Activated CD4-positive, CD25-positive, alpha-beta regulatory T cell treated with anti-CD3 and anti-CD28 coated beads, Interleukin-2, amount 50 U/mL, for 16 hours (primary cell): ENCODE measurements around the gene BAIAP2.
A peak's percentile ranks its signal among the peaks of the same experiment; 100 is the strongest.

Source experiments
- DNase-seq: peaks from one replicate; pipeline ENCODE4 v3.0.0-alpha.2; 2020; ENCODE audit warnings: low read depth, low spot score

BAIAP2 gene

GRCh38 chr17:81034779-81035520, at the start of gene BAIAP2:
BAIAP2 (plus strand) TSS chr17:81035151; CDS start chr17:81035255, 104 bp downstream.
- peak; percentile 93 for DNase-seq

- DNase-seq: no peak
Observed at GRCh38 chr17:80986046-80986445, 48.9 kb upstream of the BAIAP2 start.

GRCh38 chr17:80986816-80987475, 48.0 kb upstream of the BAIAP2 start:
- no peak for DNase-seq

- DNase-seq: no peak
Observed at GRCh38 chr17:80987941-80988461, 47.0 kb upstream of the BAIAP2 start.

- no peak for DNase-seq
Observed at GRCh38 chr17:80989586-80989913, 45.4 kb upstream of the BAIAP2 start.

- no peak for DNase-seq
Observed at GRCh38 chr17:80990921-80991644, 43.9 kb upstream of the BAIAP2 start.

- peak; percentile 40 for DNase-seq
Observed at GRCh38 chr17:80991645-80992076, 43.3 kb upstream of the BAIAP2 start, which contains the start of gene CHMP6. CHMP6 (plus strand) TSS chr17:80991841; CDS start chr17:80991919, 78 bp downstream.

GRCh38 chr17:80992077-80992947, 42.6 kb upstream of the BAIAP2 start:
- DNase-seq: no peak

- no peak for DNase-seq
Observed at GRCh38 chr17:80992948-80993624, 41.9 kb upstream of the BAIAP2 start.

- no peak for DNase-seq
Observed at GRCh38 chr17:80995131-80995530, 39.8 kb upstream of the BAIAP2 start.

GRCh38 chr17:80996422-80997305, 38.3 kb upstream of the BAIAP2 start:
- no peak for DNase-seq

GRCh38 chr17:80997424-80998117, 37.4 kb upstream of the BAIAP2 start:
- no peak for DNase-seq

- DNase-seq: no peak
Observed at GRCh38 chr17:80998118-80998747, 36.7 kb upstream of the BAIAP2 start.

- no peak for DNase-seq
Observed at GRCh38 chr17:80998748-80999535, 36.0 kb upstream of the BAIAP2 start.

- no peak for DNase-seq
Observed at GRCh38 chr17:80999536-81000333, 35.2 kb upstream of the BAIAP2 start.

- no peak for DNase-seq
Observed at GRCh38 chr17:81000334-81000630, 34.7 kb upstream of the BAIAP2 start.
